HL-60 (cell line): Measurements from ENCODE around the gene HEATR1.

Experiments
- GABPA ChIP-seq: IDR thresholded peaks from 2 replicates; pipeline ENCODE4 v1.6.1; 2012; ENCODE audit warnings: low read depth
- REST ChIP-seq: IDR thresholded peaks from 2 replicates; pipeline ENCODE4 v1.6.1; 2012; ENCODE audit warnings: low read depth; ENCODE audit not compliant: insufficient replicate concordance
- TF ChIP-seq, protein P1 (sequence below): IDR thresholded peaks from one replicate; pipeline ENCODE4 v1.5.1; 2011; ENCODE audit warnings: low read length, control low read depth, inconsistent platforms; ENCODE audit not compliant: insufficient read depth

GRCh38 chr1:236502579-236502971 lies 101.7 kb downstream of the HEATR1 start:
- TF ChIP-seq, protein P1, sequence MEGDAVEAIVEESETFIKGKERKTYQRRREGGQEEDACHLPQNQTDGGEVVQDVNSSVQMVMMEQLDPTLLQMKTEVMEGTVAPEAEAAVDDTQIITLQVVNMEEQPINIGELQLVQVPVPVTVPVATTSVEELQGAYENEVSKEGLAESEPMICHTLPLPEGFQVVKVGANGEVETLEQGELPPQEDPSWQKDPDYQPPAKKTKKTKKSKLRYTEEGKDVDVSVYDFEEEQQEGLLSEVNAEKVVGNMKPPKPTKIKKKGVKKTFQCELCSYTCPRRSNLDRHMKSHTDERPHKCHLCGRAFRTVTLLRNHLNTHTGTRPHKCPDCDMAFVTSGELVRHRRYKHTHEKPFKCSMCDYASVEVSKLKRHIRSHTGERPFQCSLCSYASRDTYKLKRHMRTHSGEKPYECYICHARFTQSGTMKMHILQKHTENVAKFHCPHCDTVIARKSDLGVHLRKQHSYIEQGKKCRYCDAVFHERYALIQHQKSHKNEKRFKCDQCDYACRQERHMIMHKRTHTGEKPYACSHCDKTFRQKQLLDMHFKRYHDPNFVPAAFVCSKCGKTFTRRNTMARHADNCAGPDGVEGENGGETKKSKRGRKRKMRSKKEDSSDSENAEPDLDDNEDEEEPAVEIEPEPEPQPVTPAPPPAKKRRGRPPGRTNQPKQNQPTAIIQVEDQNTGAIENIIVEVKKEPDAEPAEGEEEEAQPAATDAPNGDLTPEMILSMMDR: no peak
- TF ChIP-seq REST: no peak
- TF ChIP-seq GABPA: no peak
